GM18511 (cell line): ENCODE measurements around the gene C3orf20.
A peak's percentile ranks its signal among the peaks of the same experiment; 100 is the strongest.

Experiments
- ATAC-seq: cut with Tn5 transposase; IDR thresholded peaks from one replicate; pipeline ENCODE4 v1.9.1; 2021; ENCODE audit warnings: mild to moderate bottlenecking, moderate library complexity; ENCODE audit not compliant: unreplicated experiment

Gene C3orf20

DNA sequence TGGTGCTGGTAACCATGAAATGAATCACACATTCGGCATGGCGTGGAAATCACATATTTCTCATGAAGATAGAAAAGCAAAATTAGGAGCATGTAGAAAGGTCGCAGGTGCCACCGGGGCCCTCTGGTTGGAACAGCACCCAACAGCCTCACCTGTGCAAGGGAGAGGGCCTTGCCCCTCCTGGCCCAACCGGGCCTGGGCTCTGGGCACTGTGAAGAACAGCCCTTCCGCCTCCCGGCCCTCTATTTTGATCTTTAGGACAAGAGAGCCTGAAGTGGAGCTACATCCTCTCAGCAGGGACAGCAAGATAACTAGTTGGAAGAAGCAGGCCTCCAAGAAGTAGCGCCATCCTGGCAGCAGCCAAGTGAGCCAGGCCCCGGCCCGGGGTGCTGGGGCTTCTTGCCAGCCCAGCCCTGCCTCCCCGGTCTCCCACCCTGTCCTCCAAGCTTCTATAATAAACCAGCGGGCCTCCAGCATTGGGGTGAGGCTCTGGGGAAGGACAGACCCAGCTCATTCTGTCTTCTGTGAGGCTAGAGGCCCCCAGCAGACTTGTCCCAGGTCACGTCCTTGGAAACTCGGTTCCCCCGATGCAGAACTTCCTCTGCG, 97.7 kb downstream of the C3orf20 start:
- no peak for ATAC-seq

DNA sequence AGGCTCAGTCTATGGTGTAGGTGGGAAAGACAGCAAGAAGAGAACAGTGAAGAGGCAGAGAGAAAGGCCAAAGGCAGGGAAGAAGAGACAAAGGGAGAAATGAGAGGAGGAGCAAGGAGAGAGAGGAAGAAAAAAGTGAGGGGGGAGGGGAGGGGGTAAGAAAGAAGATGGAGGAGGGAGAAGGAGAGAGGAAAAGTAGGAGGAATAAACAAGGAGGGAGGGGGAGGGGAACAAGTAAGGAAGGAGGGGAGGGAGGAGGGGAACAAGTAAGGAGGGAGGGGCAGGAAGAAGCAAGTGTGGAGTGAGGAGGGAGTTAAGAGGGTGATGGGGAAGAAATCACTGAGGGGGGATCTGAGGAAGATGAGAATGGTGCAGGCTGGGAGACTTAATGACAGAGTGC, 98.3 kb downstream of the C3orf20 start:
- no peak for ATAC-seq

DNA sequence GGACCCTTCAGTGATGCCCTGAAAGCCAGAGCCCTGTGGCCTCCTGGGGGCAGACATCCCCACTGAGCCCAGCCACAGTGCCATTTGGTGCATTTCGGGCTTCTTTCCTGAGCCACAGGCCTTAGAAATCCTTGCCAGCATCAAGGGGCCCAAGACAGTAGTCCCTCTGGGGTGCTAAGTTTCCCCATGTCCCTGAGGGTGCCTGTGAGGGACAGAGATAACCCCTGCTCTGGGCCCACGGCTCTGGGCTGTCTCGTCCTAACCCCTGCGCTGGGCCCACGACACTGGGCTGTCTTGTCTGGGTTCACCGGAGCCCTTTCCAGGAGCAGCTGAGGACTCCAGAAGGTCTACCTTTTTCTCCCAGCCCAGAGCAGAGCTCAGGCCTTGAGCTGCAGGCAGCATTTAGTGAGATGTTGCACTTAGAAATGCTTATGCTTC, 98.8 kb downstream of the C3orf20 start:
- ATAC-seq: no peak

DNA sequence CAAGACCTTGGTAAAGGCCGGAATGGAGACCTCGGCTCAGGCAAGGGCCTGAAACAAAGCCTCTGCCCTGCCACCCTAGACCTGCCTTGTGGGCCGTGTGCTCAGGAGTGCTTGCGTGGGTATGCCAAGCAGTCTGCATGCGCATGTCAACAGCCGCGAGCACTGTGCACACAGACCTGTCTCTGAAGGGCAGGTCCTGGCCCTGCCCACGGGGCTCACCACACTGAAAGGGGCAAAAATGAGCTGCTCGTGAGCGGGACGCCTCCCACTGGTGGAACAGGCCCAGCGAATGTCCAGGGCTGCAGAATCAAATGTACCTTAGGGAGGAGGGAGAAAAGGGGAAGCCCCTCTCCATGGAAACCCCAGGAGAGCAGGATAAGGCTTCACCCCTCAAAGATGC, 99.5 kb downstream of the C3orf20 start:
- ATAC-seq: no peak

DNA sequence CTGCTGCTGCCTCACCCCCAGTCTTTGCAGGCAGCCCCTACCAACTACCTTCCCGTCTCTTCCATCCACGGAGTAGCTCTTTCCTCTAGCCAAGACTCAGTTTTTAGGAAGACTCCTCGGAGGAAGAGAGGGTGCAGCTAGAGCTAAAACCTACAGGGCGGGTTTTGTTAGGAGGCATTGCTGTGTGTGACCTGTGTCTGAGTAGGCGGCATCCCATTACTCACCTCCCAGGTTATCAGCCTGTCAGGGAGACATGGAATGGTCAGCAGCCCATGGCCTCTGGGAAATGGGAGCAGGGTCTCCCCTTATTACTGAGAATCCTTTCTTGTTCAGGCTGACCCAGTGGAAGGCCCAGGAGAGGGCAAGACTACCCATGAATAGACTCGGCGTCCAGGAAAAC, 100.1 kb downstream of the C3orf20 start:
- ATAC-seq: no peak

DNA sequence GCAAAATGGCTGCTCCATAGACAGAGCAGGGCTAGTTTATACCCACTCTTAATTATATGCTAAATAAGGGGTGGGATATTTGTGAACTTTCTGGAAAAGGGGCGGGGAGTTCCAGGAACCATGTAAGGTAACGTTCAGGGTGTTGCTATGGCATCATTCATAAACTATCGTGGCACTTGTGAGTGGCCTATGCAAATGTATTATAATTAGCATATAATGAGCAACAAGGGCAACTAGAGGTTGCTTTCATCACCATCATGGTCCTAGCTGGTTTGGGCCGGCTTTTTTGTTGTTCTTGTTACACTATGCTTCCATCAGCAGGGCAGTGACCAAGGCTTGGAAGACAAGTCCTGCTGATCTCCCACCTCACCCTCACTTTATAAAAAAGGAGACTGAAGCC, 100.6 kb downstream of the C3orf20 start:
- ATAC-seq: no peak

DNA sequence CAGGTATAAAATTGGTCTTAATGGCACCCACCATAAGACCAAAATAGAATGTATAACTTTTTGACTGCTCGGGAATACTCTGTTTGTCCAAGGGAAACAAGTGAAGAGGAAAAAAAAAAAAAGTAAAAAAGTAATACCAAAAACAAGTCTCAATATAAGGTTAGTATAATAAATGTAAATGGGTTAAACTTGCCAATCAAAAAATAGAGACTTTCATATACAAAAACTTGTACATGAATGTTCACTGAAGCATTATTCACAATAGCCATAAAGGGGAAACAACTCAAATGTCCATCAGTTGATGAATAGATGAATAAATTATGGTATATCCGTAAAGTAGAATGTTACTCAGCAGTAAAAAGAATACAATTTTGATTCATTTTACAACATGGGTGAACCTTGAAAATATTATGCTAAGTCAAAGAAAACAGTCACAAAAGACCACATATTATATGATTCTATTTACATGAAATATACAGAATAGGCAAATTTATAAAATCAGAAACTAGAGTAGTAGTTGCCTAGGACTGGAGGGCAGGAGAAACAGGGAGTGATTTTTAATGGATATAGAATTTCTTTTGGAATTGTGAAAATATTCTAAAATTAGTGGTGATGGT, 104.2 kb downstream of the C3orf20 start:
- ATAC-seq: no peak

DNA sequence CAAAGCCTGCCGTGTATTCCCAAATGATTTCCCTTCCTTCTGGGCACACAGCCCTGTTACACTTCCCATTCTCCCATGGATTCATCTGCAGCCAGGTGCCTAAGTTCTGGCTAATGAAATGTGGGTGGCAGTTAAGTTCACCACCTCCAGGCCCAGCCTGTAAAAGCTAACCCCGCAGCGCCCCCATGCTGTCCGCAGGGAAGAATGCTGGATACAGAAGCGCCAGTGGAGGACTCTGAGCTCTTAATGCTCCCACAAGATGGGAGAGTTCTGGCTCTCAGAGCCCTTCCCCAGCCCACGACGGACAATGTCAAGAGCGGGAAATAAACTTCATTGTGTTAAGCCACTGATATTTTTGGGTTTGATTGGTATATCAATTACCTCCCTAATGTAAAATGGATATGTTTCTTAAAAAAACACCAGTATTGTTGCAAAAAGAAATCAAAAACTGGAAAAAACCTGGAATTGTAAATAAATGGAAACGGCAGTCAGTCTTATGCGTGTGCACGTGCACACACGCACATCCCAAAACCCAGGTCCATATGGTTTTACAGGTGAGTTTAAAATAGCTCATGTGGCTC, 106.1 kb downstream of the C3orf20 start:
- ATAC-seq: peak; percentile 70

DNA sequence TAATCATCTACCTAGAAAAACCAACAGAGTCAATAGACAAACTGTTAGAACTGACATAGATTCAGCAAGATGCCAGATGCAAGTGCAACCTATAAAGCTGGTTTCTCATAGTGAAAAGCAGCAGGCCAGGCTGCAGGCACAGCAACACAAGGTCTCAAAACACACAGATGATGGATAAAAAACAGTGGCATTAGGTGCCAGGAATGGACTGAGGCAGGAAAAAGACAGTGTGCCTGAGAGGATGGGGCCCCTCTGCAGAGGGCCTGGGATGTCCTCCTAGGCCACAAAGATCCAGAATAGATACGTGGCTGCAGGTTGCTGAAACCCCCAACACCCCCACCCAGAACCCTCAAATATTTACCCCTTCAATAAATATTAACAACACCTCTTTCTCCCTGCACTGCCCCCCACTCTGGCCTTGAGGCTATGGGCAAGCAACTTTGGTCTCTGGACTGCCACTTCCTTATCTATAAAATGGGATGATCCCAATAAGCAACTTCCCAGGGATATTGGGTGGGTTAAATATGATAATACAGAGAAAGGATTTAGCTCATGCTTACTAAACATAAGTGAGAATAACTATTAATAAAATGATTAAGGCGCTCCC, 108.6 kb downstream of the C3orf20 start:
- ATAC-seq: no peak

DNA sequence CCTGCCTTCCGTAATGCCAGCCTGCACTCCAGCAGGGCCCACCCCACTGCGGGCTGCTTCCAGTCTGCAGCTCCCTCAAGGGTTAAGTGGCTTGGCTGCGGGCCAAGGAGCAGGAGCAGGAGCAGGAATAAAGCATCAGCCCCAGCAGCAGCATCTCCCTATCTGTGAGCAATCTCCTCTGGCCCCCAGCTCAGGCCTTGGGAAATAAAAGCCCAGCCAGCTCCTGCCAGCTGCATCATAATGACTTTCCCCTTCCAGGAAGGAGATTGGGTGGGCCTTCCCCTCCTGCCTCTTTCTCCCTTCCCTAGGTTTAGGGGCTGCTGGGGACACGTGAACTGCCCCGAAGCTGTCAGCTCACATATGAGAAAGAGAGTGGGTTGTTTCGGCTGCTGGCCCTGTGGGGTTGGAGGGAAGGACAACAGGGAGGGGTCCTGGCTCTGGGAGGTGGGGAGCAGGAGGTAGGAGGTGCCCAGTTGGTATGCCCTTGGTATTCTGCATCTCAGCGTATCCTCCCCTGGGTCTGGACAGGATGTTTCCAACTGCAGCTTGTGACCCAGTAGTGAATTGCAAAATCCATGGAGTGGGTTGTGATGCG, 109.2 kb downstream of the C3orf20 start:
- ATAC-seq: no peak

DNA sequence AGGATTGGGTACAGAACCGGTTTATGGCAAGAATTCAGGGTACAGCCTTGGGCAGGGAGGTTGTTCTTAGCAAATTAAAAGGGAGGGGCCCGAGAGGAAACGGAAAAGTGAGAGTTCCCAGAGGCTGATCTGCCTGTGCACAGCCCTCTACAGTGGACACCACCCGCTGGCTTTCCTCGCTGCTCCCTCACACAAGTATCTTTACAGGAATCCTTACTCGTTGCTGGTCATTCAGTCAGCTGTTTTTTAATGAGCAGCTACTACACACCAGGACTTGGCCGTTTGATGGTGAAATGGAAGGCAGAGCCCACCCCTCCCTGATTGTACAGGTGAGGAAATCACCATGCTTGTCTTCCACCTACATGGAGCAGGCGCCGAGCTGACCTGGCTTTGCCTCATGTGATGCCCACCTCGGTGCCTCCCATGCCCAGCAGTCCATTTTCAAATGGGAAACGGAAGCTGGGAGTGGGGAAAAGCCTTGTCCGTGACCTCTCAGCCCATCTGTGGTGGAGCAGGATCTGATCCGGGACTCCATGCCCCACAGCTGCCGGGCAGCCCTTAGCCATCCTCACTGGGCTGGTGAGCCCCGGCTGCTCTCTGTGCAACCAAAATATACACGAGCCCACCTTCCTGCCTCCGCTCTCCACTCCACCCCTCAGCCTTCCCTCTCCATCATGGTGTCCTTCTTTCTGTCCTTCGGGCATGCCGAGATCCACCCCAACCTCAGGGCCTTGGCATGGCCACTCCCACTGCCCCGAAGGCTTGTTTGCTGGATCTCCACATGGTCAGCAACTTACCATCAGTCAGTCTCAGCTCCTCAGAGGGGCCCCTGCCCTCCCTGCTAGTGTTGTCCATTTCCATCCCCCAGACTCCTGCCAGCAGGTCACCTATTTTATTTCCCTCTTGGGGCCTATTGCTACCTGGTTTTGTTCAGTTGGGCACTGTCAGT, 110.5 kb downstream of the C3orf20 start:
- no peak for ATAC-seq

DNA sequence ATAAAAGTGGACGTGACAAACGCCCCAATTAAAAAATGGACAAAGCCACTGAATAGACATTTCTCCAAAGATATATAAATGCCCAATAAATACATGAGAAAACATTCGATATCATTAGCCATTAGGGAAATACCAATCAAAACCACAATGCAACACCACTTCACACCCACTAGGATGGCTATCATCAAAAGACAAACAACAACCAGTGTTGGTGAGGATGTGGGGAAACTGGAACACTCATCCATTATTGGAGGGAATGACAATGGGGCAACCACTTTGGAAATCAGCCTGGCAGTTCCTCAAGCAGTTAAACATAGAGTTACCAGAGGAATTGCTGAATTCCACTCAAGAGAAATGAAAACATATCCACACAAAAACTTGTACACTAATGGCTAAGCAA, 111.4 kb downstream of the C3orf20 start:
- no peak for ATAC-seq

DNA sequence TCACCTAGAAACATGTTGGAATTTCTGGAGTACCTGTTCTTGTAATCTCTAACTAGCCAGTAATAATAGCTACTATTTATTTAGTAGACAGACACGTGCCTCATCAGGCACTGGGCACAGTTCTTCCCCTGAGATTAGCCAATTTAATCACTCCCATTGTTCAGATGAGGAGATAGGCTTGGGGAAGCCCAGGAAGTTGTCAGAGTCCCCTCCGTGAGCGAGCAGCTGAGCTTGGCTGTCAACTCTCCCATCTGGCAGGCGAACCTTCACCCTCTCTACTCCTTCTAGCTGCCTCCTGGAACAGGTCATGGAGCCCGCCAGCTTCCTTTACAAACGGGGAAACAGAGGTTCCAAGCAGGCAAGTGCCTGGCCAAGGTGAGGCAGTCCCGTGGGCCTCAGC, 112.7 kb downstream of the C3orf20 start:
- ATAC-seq: no peak

DNA sequence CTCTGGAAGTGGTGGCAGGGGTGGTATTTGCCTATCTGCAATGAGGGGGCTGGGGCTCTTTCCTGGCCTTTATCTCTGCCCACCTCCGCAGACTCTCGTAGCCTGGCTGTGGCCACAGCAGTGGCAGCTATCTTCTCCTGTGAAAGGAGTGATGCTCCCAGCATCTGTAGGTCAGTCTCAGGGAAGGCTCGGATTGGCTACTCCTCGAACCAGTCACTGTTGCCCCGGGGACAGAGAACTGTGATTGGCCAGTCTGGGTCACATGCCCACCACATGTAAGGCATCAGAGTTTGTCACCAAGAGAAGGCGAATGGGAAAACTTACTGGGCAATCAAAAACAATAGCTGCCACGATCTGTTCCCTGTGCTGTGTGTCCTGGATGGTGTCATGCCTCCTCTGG, 113.7 kb downstream of the C3orf20 start:
- ATAC-seq: no peak

DNA sequence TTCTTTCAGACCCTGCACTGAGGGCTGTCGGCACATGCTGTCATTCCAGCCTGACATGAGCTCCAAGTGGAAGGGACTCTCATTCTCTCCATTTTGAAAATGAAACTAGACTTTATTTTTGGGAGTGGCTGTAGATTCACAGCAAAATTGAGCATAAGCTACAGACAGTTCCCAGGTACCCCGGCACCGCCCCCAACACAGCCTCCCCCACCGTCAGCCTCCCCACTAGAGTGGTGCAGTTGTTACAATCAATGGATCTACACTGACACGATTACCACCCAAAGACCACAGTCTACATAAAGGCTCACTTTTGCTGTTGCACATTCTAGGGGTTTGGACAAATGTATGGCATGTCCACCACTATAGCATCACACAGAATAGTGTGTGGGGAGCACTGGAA, 114.3 kb downstream of the C3orf20 start:
- ATAC-seq: no peak

DNA sequence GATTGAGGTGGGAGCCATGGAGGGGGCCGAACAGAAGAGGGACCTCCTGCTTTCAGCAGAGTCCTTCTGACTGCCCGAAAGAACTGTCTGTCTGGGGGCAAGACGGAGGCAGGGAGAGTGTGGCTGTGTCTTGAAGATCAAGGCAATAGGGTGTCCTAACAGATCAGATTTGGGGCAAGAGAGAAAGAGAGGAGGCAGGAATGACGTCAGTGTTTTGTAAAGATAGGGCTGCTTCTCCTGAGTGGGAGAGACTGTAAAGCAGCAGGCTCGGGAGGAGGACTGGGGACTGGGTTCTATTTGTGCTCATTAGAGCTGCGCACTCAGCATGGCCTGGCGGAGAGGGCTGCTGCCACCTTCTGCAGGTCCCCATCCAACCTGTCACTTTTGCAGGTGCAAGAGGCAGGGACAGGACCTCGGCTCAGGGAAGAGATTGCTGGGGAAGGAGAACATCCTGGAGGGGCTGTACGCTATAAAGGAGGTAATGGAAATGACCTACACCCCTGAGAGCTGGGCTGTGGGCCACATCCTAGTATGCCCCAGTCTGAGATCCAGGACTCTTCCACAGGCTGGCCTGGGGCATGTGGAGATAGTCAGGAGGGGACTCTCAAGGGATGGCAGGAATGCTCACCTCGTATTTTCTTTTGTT, 114.8 kb downstream of the C3orf20 start:
- no peak for ATAC-seq

DNA sequence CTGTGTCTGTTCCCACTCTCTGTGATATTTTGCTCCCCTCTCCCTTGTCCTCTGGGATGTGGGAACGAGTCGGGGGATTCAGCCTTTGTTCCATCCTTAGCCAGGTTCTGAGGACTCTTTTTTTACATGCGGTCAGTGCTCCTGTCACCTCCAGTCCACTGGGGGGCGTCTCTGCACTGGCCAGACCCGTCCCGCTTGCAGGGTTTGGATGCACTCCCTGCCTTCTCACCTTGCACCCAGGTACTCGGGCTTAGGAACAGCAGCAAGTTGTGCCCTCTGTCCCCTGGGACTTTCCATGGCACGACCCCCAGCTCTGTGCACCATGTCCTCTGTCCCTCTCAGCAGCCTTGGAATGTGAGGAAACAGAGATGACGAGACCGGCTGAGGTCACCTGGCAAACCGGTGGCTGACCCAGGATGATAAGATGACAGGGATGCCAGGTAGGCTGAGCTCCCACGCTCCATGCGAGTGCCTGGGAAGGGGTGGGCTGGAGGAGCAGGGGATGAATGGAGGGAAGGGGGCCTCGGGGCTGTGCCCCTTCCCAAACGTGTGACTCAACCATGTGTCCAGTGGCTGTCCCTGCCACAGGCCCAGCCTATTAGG, 116.5 kb downstream of the C3orf20 start:
- ATAC-seq: no peak

DNA sequence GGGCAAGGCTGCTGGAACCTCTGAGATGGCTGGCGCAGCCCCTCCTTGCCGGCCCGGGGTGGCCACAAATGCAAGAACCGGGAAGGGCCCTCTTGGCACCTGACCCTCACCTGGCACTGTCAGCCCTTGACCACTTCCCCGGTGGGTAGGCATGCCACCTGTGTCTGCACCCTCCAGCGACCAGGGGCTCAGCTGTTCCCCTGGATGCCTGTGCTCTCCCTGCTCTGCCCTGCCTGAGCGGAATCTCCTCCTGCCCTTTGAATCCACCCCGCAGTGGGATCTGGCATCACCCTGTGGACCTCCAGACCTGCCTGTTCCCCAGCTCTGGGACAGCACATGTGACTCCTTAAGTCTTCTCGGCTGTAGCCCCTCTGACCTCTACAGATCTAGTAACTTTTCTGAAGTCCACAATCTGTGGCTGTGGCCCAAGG, 117.8 kb downstream of the C3orf20 start:
- no peak for ATAC-seq

DNA sequence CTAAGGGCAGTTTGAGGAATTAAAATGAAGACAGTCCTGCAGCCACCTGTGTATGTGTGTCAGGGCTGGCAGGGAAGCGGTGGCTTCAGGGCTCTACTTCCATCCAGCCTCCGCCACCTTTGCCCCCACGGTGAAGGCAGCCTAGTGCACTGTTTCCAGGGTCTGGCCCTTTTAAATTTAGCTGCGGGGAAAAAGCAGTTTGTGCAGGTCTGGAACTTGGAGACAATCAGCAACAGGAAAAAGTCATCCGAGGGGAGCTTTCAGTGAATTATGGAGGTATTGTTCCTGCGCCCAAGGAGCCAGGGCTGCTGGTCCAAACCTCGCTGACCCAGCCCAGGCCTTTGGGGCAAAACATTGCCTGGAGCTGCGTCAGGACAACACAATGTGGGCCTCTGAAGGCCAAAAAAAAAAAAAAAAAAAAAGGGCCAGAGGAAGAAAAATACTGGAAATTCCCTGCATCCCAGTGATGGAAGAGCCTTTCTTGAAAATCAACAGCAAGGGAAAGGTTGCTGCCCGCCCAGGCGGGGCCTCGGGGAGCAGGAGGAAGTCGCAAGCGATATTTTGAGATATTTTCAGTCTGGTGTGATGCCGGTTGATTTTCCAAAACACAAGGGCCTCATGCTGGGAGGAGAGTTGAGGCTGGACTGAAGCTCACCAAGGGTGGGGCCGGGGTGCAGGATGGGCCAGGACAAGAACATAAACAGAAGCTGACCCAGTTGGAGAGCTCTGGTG, 118.4 kb downstream of the C3orf20 start:
- ATAC-seq: no peak
